Hematopoietic multipotent progenitor cell treated with erythropoietin and hydrocortisone succinate and interleukin-3 and kit ligand, for 17 days (in vitro differentiated cells): Measurements from ENCODE around the gene TSPAN9.

Source experiments
- DNase-seq: peaks from one replicate; pipeline ENCODE4 v3.0.0-alpha.2; 2015; ENCODE audit warnings: low spot score

The TSPAN9 gene

GRCh38 chr12:3225154-3225795 is 148.1 kb downstream of the TSPAN9 start:
- DNase-seq: no peak

DNA sequence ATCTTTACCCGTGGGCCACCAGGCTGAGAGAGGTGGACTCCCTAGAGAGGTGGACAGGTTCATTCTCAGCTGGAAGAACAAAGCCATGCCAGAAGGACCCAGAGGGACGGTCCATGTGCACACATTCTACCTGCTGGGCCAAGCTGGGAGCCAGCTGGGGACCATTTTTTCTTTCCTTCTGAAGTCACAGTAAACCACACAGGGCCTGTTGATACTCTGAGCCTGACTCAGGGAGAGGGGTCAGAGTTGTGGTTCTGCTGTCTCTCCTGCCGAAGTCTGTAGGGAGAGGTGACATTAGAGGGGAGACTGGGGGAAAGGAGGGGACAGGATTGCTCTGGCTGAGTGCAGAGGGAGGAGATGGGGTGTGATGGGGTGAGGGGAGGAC is 148.6 kb downstream of the TSPAN9 start:
- DNase-seq: no peak

DNA sequence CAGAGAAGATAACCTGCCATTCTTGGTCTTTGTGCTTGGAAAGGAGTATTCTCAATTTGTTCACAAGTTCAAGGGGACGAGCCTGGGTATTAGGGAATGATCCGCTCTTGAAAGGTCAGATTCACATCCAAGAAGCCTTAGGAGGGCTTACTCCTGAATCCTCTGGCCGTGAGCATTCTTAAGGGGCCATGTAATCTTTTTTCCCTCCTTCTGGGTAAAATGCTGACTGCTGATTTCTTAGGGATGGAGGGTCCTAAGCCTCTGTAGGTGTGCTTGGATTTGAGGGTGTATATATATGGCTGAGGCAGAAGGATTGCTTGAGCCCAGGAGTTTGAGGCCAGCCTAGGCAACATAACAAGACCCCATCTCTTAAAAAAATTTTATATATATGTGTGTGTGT is 149.1 kb downstream of the TSPAN9 start:
- DNase-seq: no peak

DNA sequence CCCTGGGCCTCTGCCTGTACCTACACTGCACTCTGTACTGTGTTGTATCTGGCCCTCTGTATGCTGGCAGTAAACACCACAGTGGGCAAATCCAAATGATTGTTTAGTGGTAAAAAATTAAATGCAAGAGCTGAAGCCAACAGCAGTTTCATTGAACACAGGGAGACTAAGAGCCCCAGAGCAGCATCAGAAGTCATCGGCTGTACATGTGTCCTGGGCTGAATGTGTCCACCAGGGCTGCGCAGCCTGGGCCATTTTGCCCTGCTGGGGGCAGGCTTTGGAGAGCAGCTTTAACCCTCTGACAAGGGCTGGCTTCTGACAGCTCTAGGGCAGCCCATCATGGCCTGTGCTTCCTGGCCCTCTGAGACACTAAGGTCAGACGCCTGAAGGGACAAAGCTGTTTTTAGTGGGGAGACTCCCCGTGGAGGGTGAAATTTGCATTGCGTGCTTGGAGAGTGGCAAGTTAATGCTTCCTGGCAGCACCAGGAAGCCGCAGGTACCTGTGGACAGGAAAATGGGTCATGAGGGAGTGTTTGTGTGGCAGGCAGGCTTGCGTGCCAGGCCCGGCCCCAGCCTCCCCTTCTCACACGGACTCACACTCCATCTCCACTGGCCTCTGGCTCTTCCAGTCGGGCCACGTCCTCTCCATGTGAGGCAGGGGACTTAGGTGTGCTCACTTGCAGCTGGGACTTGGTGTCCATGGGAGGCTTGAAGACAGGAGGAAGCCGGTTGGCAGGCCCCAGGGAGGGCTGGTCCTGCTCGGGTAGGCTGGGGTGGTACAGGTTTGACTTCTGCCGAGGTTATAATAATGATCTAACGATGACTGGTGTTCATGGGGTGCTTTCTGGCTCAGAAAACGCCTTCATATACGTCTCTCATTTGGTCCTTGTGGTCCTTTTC is 150.1 kb downstream of the TSPAN9 start:
- no peak for DNase-seq

- no peak for DNase-seq
Observed at GRCh38 chr12:3228552-3228951, 151.4 kb downstream of the TSPAN9 start.

DNA sequence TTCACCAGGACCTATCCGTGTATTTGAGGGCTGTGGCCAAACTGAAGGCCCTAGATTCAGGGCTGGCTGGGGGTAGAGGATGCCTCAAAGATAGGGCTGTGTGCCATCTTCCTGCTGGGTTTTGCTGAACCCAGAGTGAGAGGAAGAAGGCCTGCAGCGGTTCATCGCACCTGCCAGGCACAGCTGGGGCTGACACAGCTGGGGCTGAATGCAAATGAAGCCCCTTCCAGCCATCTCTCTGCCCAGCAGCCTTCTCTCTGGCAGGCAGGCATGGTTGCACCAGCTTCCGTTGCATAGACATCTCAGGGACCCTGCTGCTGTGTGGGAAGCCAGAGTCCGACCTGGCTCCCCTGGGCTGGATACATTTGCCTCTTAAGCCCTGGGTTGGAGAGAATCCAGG is 152.4 kb downstream of the TSPAN9 start:
- DNase-seq: no peak

DNA sequence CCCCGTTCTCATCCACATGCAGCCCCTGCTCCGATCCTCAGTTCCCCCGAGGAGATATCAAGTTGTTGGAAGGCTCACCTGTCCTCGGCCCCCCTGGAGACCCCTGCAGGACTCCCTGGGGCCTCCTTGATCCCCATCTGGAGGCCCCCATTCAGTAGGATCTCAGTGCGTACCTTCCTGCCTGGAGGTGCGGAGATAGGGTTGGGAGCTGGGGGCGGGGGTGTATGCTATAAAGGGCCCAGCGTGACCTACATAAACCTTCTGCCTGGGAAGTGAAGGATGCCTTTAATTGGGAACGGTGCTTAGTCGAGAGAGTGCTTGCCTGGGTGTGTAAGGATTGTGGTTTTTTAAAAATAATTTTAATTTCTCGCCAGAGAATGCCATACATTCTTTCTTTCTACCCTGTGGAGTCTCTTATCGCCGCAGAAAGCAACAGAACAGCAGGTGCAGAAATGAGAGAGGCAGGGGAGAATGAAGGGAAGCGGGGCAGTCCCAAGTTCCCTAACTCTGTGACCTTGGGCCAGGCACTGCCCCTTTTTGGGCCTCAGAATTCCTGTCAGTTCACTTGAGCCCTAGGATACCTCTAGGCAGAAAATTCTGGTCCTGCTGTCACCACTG is 153.7 kb downstream of the TSPAN9 start:
- no peak for DNase-seq

GRCh38 chr12:3231399-3231876 is 154.3 kb downstream of the TSPAN9 start:
- DNase-seq: no peak

DNA sequence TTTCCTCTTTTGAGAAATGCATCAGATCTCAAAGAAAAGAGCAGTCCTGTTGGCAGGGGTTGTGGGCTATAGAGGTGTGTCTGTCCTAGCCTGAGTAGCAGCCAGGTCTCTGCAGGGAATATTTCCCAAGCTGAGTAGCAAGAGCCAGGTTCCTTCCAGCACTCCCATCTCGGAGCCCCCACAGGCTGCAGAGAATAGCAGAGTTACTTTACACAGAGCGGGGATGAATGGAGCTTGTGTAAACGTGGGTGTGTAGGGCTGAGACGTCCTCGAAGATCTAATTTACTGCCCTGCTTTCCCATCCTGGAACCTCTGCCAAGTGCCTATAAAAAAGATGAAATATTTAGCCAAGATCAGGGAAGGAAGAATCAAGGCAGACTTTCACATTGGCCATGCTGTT is 156.6 kb downstream of the TSPAN9 start:
- no peak for DNase-seq

- no peak for DNase-seq
Observed at GRCh38 chr12:3236345-3237187, 159.4 kb downstream of the TSPAN9 start.

- no peak for DNase-seq
Observed at GRCh38 chr12:3238196-3238595, 161.0 kb downstream of the TSPAN9 start.

GRCh38 chr12:3241621-3242020 is 164.4 kb downstream of the TSPAN9 start:
- DNase-seq: no peak

- no peak for DNase-seq
Observed at GRCh38 chr12:3242199-3242863, 165.2 kb downstream of the TSPAN9 start.

DNA sequence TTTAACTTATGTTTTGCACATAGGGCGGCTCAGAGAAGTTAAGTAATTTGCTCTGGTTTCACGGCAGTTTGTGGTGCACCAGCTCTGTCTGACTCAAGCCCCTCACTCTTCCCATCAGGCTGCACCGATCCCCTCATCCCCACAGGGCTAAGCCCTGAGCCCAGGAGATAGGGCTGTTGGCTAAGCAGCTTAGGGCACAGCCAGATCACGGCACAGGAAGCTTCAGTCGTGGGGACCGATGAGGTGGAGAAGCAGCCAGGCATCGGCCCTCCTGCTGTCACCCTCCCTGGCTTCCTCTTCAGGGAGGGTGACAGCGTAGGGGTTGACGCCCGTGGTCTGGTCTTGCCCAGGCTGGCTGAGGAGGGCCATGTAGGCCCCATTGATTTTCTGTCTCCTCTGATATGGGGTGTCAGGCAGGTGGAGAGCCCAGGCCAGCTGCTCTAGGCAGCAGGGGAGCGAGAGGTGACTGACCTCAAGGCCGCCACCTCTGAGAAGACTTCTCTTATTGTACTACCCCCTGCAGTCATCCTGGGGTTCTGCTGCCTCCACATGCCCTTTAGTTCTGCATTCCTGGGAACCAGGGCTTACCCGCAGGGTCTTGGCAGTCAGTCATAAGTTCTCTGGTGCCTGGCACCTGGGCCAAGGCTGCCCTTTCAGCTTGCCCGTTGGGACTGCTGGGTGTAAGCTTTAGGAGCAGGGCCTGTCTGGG is 166.4 kb downstream of the TSPAN9 start:
- DNase-seq: no peak

DNA sequence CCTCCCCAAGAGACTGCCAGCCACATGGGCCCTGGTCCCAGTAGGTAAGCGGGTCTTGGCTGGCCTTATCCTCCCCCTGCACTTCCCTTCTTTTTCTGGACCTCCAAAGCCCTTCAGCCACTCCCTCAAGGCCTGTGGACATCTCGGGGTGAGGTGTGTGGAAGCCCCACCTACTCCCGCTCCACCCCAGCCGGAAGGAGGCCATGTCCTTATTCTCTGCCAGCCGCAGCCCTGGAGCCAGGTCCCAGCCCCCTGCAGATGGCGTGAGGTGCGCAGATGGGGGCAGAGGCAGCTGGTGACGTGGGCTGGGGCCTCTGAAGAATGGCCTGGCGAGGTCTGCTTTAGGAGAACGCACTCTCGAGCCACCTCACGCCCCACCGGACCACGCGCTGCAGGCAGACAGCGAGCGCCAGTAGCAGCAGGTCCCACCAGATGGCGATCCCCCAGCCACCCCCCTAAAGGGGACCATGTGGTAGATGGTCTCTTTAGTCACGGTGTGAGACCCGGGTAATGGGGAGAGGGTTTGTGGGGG is 167.1 kb downstream of the TSPAN9 start:
- DNase-seq: no peak

DNA sequence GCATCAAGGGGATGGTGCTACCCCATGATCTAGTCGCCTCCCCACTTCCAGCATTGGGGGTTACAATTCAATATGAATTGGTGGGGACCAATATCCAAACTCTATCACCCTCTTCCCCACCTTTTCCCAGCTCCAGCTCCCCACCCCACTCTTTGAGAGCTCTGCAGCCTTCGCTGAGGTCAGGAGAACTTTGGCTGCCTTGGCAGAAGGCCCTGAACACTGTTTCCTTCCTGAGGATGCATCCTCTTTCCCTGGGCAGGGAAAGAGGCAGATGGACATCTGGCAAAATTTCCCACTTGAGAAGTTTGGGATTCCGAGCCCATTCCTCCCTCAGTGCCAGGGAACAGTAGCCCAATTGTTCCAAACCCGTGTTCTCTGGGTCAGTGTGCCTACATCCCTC is 169.1 kb downstream of the TSPAN9 start:
- no peak for DNase-seq

- no peak for DNase-seq
Observed at GRCh38 chr12:3247077-3247476, 169.9 kb downstream of the TSPAN9 start.

GRCh38 chr12:3247629-3248161 is 170.5 kb downstream of the TSPAN9 start:
- DNase-seq: no peak

DNA sequence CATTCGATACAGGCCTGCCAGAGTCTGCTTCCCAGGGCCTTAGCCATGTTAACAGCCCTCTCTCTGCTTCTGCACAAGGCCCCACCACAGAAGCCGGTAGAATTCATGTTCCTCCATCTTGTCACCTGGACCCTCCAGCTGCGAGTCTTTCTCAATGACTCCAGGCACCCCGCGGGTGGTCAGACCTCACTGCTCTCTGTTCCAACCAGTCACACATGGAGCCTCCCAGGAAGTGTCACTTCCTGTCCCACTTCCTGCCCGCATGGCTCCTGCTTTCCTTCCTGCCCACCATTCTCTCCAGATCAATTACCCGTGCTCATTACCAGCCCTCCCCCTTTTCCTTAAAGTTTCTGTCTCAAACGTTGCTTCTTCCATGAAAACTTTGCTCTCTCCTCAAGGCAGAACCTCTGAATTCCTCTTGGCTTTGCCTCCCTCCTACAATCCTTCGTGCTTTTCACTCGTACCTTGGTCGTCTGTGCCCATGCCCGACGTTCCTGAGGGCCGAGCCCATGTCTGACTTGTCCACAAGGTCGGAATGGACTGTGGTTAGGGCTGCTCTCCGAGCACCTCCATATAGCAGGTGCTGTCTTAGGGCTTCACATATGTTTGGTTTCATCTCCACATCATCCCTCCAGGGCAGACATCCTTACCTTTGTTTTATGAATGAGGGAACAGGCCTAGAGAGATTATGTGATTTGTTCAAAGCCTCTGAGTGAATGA is 172.1 kb downstream of the TSPAN9 start:
- DNase-seq: no peak

GRCh38 chr12:3250034-3250433 is 172.9 kb downstream of the TSPAN9 start:
- no peak for DNase-seq
